ENCODE measurements around the gene SRD5A2.

DNA sequence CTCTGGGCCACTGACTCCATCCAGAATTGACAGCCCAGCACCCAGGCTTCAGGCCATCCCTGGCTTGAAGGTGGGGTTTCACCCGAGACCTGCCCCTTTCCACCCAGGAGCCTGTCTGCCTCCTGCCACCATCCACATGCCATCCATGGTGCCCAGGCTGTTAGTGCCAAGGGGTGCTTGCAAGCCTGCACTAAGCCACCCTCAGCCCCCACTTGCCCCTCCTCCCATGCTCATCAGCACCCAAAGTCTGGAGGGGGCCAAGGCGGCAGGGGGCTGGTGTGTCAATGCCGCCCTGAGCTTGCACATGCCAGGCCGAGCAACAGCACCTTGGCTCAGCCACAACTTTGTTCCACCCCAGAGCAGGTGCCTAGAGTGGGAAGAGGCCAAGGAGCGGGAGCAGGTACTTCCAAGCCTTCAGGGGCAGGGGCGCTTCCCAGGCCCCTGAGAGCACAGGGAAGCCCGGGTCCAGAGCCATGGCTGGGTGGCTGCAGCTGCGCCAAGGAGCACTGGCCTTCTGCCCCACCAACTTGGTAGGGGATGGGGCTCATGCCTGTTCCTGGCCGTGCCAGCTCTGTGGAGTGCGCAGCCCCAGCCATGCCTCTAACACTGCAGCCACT lies 12.0 kb downstream of the SRD5A2 start:
- TF ChIP-seq, protein P1, sequence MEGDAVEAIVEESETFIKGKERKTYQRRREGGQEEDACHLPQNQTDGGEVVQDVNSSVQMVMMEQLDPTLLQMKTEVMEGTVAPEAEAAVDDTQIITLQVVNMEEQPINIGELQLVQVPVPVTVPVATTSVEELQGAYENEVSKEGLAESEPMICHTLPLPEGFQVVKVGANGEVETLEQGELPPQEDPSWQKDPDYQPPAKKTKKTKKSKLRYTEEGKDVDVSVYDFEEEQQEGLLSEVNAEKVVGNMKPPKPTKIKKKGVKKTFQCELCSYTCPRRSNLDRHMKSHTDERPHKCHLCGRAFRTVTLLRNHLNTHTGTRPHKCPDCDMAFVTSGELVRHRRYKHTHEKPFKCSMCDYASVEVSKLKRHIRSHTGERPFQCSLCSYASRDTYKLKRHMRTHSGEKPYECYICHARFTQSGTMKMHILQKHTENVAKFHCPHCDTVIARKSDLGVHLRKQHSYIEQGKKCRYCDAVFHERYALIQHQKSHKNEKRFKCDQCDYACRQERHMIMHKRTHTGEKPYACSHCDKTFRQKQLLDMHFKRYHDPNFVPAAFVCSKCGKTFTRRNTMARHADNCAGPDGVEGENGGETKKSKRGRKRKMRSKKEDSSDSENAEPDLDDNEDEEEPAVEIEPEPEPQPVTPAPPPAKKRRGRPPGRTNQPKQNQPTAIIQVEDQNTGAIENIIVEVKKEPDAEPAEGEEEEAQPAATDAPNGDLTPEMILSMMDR (IDR thresholded peaks at IDR 0.05; ENCODE audit: poor library complexity): no peak
- TF ChIP-seq EZH2 (IDR thresholded peaks at IDR 0.05; ENCODE audit: borderline replicate concordance) (no peak), EZH2phosphoT487 (IDR thresholded peaks at IDR 0.05; ENCODE audit: low read depth, severe bottlenecking, unreplicated experiment) (no peak)

Data from hepatocyte (in vitro differentiated cells).